Measurements from ENCODE around the gene STPG3. TPM values are rescaled to one million over a fixed set of nuclear protein-coding genes. Genes with fewer than 3 reads are reported as not detected.

The STPG3 gene
- polyA plus RNA-seq, 1 donor (not counting 4 experiments of a cell fraction or from before 2014, with no cell fraction given): not detected

GRCh38 chr9:137233143-137233980, 17.7 kb upstream of the STPG3 start:
- peak in 1 of 3 experiments; percentile 17 for TF ChIP-seq CTCF (optimal IDR thresholded peaks at IDR 0.05 in 1 of 3, IDR thresholded peaks at IDR 0.05 in 1 of 3, conservative IDR thresholded peaks at IDR 0.05 in 1 of 3; ENCODE audit: extremely low read depth in 1 of 3, insufficient read depth in 2 of 3, low read length in 3 of 3)
- TF ChIP-seq EZH2 (IDR thresholded peaks at IDR 0.05; ENCODE audit: low read length): no peak
- peaks cover 15% of the 10 kb centered on the region for H3K27me3 ChIP-seq (ENCODE audit: control insufficient read depth, extremely low read depth, insufficient read depth, low read length)
- H3K9ac ChIP-seq (ENCODE audit: control insufficient read depth, extremely low read depth, insufficient read depth, low read length): no peak overlapping the region
- no peak overlapping the region for H3K27ac ChIP-seq (ENCODE audit: control insufficient read depth, insufficient read depth, low read length)
- H3K36me3 ChIP-seq (ENCODE audit: control insufficient read depth in 2 of 2, extremely low read depth in 1 of 2, insufficient read depth in 2 of 2, low read length in 2 of 2): peaks cover 0 to 2% of the 10 kb centered on the region in 2 experiments
- H3K9me1 ChIP-seq (ENCODE audit: control insufficient read depth, extremely low read depth, insufficient read depth, low read length): no peaks in the 10 kb centered on the region
- dilution Hi-C loops (cut with MboI; ENCODE audit: extremely low pct_ligation_motif_present, low sequenced_read_pairs): no loop called here
- H4K20me1 ChIP-seq (ENCODE audit: control insufficient read depth, extremely low read depth, insufficient read depth, low read length): no peaks in the 10 kb centered on the region
- no peak for FAIRE-seq
- H2AFZ ChIP-seq (ENCODE audit: control insufficient read depth, low read length): no peak overlapping the region
- no peaks in the 10 kb centered on the region for H3K79me2 ChIP-seq (ENCODE audit: control insufficient read depth, insufficient read depth, low read length)
- no peaks in the 10 kb centered on the region for H3K9me3 ChIP-seq (ENCODE audit: control insufficient read depth, low read depth, low read length)
- no peak for DNase-seq (ENCODE audit: low read depth, low spot score)
- H3K4me1 ChIP-seq (ENCODE audit: control insufficient read depth, extremely low read depth, insufficient read depth, low read length): no peaks in the 10 kb centered on the region
- no peak overlapping the region for H3K4me2 ChIP-seq (ENCODE audit: control insufficient read depth, extremely low read depth, insufficient read depth, low read depth, low read length)
- no peak overlapping the region for H3K4me3 ChIP-seq (ENCODE audit: control insufficient read depth in 2 of 3, extremely low read depth in 1 of 3, insufficient read depth in 2 of 3, low read depth in 1 of 3, low read length in 3 of 3)

GRCh38 chr9:137234055-137234697, 16.9 kb upstream of the STPG3 start:
- H3K79me2 ChIP-seq (ENCODE audit: control insufficient read depth, insufficient read depth, low read length): peaks cover 4% of the 10 kb centered on the region
- no peaks in the 10 kb centered on the region for H4K20me1 ChIP-seq (ENCODE audit: control insufficient read depth, extremely low read depth, insufficient read depth, low read length)
- dilution Hi-C loops (cut with MboI; ENCODE audit: extremely low pct_ligation_motif_present, low sequenced_read_pairs): no loop called here
- H3K4me2 ChIP-seq (ENCODE audit: control insufficient read depth, extremely low read depth, insufficient read depth, low read depth, low read length): no peak overlapping the region
- no peak overlapping the region for H2AFZ ChIP-seq (ENCODE audit: control insufficient read depth, low read length)
- H3K27me3 ChIP-seq (ENCODE audit: control insufficient read depth, extremely low read depth, insufficient read depth, low read length): peaks cover 13% of the 10 kb centered on the region
- H3K27ac ChIP-seq (ENCODE audit: control insufficient read depth, insufficient read depth, low read length): no peak overlapping the region
- H3K4me1 ChIP-seq (ENCODE audit: control insufficient read depth, extremely low read depth, insufficient read depth, low read length): no peaks in the 10 kb centered on the region
- H3K9me1 ChIP-seq (ENCODE audit: control insufficient read depth, extremely low read depth, insufficient read depth, low read length): no peaks in the 10 kb centered on the region
- DNase-seq (ENCODE audit: low read depth, low spot score) (no peak), FAIRE-seq (no peak)
- no peak for TF ChIP-seq EZH2 (IDR thresholded peaks at IDR 0.05; ENCODE audit: low read length)
- no peak for TF ChIP-seq CTCF (optimal IDR thresholded peaks at IDR 0.05 in 1 of 3, IDR thresholded peaks at IDR 0.05 in 1 of 3, conservative IDR thresholded peaks at IDR 0.05 in 1 of 3; ENCODE audit: extremely low read depth in 1 of 3, insufficient read depth in 2 of 3, low read length in 3 of 3)
- no peak overlapping the region for H3K9ac ChIP-seq (ENCODE audit: control insufficient read depth, extremely low read depth, insufficient read depth, low read length)
- H3K4me3 ChIP-seq (ENCODE audit: control insufficient read depth in 2 of 3, extremely low read depth in 1 of 3, insufficient read depth in 2 of 3, low read depth in 1 of 3, low read length in 3 of 3): no peak overlapping the region
- H3K36me3 ChIP-seq (ENCODE audit: control insufficient read depth in 2 of 2, extremely low read depth in 1 of 2, insufficient read depth in 2 of 2, low read length in 2 of 2): peaks cover 0 to 6% of the 10 kb centered on the region in 2 experiments
- no peaks in the 10 kb centered on the region for H3K9me3 ChIP-seq (ENCODE audit: control insufficient read depth, low read depth, low read length)
